GM12874 (cell line): Measurements from ENCODE around the gene TMEM250.

Source experiments
- CTCF ChIP-seq: IDR thresholded peaks from 2 replicates; pipeline ENCODE4 v1.5.1; 2011; ENCODE audit warnings: low read depth, mild to moderate bottlenecking, control low read depth, low read length, moderate library complexity; ENCODE audit not compliant: insufficient read depth

TMEM250 gene

GRCh38 chr9:136087741-136088480 is 30.8 kb downstream of the TMEM250 start:
- no peak for TF ChIP-seq CTCF

GRCh38 chr9:136086951-136087740 is 31.5 kb downstream of the TMEM250 start:
- no peak for TF ChIP-seq CTCF

GRCh38 chr9:136086213-136086881 is 32.3 kb downstream of the TMEM250 start:
- TF ChIP-seq CTCF = no peak

GRCh38 chr9:136085815-136086212 is 32.9 kb downstream of the TMEM250 start:
- TF ChIP-seq CTCF = no peak

GRCh38 chr9:136084063-136084944 is 34.4 kb downstream of the TMEM250 start:
- no peak for TF ChIP-seq CTCF

GRCh38 chr9:136083558-136084062 is 35.1 kb downstream of the TMEM250 start:
- TF ChIP-seq CTCF = no peak
